HG02678 (cell line): ENCODE results near the gene IL3.
A peak's percentile ranks its signal among the peaks of the same experiment; 100 is the strongest.

Experiments
- ATAC-seq: cut with Tn5 transposase; IDR thresholded peaks from one replicate; pipeline ENCODE4 v1.9.1; 2021; ENCODE audit warnings: mild to moderate bottlenecking, moderate library complexity; ENCODE audit not compliant: unreplicated experiment

The IL3 gene

GRCh38 chr5:132056610-132057497 is 3.6 kb upstream of the IL3 start:
- no peak for ATAC-seq

- no peak for ATAC-seq
Observed at GRCh38 chr5:132057498-132058255, 2.8 kb upstream of the IL3 start.

- no peak for ATAC-seq
Observed at GRCh38 chr5:132058646-132059042, 1.8 kb upstream of the IL3 start.

- no peak for ATAC-seq
Observed at GRCh38 chr5:132059043-132059695, 1.3 kb upstream of the IL3 start.

GRCh38 chr5:132059696-132060500 is 557 bp upstream of the IL3 start:
- no peak for ATAC-seq

GRCh38 chr5:132063090-132063911 is 2.8 kb downstream of the IL3 start:
- ATAC-seq: peak; percentile 63

GRCh38 chr5:132064140-132064539 is 3.7 kb downstream of the IL3 start:
- ATAC-seq: no peak

- peak; percentile 58 for ATAC-seq
Observed at GRCh38 chr5:132064738-132065331, 4.4 kb downstream of the IL3 start.

GRCh38 chr5:132065351-132065937 is 5.0 kb downstream of the IL3 start:
- no peak for ATAC-seq

GRCh38 chr5:132065951-132066701 is 5.7 kb downstream of the IL3 start:
- ATAC-seq: no peak

- ATAC-seq: no peak
Observed at GRCh38 chr5:132066871-132067270, 6.4 kb downstream of the IL3 start.

GRCh38 chr5:132067451-132067850 is 7.0 kb downstream of the IL3 start:
- ATAC-seq: no peak

- no peak for ATAC-seq
Observed at GRCh38 chr5:132067941-132068808, 7.7 kb downstream of the IL3 start.

- ATAC-seq: no peak
Observed at GRCh38 chr5:132069561-132069960, 9.1 kb downstream of the IL3 start.

- no peak for ATAC-seq
Observed at GRCh38 chr5:132069994-132070393, 9.5 kb downstream of the IL3 start.

- no peak for ATAC-seq
Observed at GRCh38 chr5:132070460-132071337, 10.2 kb downstream of the IL3 start.

GRCh38 chr5:132071338-132071707 is 10.9 kb downstream of the IL3 start:
- ATAC-seq: no peak
